Measurements from ENCODE around the gene HOXB5.

Gene HOXB5

GRCh38 chr17:48609759-48610281, 16.2 kb upstream of the HOXB5 start:
- H3K36me3 ChIP-seq (replicated peaks in 1 of 2; ENCODE audit: control insufficient read depth in 2 of 2, insufficient read depth in 2 of 2, low read length in 2 of 2), result no peaks in the 10 kb centered on the region
- H3K27ac ChIP-seq (replicated peaks; ENCODE audit: low read length), result no peak overlapping the region
- peaks cover 5 to 14% of the 10 kb centered on the region in 2 donors for H3K9me3 ChIP-seq (replicated peaks in 1 of 2; ENCODE audit: control insufficient read depth in 2 of 2, insufficient read depth in 1 of 2, low read depth in 1 of 2, low read length in 2 of 2)
- H3K14ac ChIP-seq (ENCODE audit: low read length), result no peak overlapping the region
- WGBS, 2 donors (ENCODE audit: extremely low coverage in 2 of 2, insufficient read length in 2 of 2, insufficient replicate concordance in 1 of 2), result no CpG with 5 or more reads among the region's 15 CpGs
- H4K8ac ChIP-seq (ENCODE audit: low read depth, low read length), result no peak overlapping the region
- H2AFZ ChIP-seq (ENCODE audit: low read length), result peak overlapping the region; percentile 87
- H3K18ac ChIP-seq (ENCODE audit: low read length), result no peak overlapping the region
- H4K91ac ChIP-seq (ENCODE audit: low read depth, low read length, poor library complexity), result no peak overlapping the region
- H3K27me3 ChIP-seq (ENCODE audit: control insufficient read depth in 3 of 3, insufficient read depth in 3 of 3, low read depth in 1 of 3, low read length in 3 of 3), result peaks cover 74 to 98% (median 97%) of the 10 kb centered on the region in 3 experiments
- H3K9ac ChIP-seq (ENCODE audit: low read depth, low read length, poor library complexity), result no peak overlapping the region
- no peak overlapping the region for H3K4ac ChIP-seq (ENCODE audit: low read length)
- no peak overlapping the region for H2AK5ac ChIP-seq (ENCODE audit: low read depth, low read length)
- no peak overlapping the region for H2BK12ac ChIP-seq (ENCODE audit: low read length)
- H3K4me2 ChIP-seq (ENCODE audit: insufficient read depth, low read length, poor library complexity, severe bottlenecking), result no peak overlapping the region
- no peak for DNase-seq (ENCODE audit: low spot score)
- H3K23ac ChIP-seq (ENCODE audit: low read depth, low read length, poor library complexity), result peak overlapping the region; percentile 31
- no peak overlapping the region for H2BK5ac ChIP-seq (ENCODE audit: low read length)
- peaks cover 0 to 3% of the 10 kb centered on the region in 2 donors for H3K4me1 ChIP-seq (ENCODE audit: control insufficient read depth in 2 of 2, insufficient read depth in 1 of 2, low read depth in 1 of 2, low read length in 2 of 2)
- H2BK15ac ChIP-seq (ENCODE audit: low read length), result no peak overlapping the region
- H2BK120ac ChIP-seq (ENCODE audit: low read depth, low read length), result no peak overlapping the region
- H3K79me1 ChIP-seq (ENCODE audit: low read depth, low read length), result no peaks in the 10 kb centered on the region
- H3K4me3 ChIP-seq (ENCODE audit: low read length in 2 of 2), result no peak overlapping the region

GRCh38 chr17:48609033-48609432, 15.5 kb upstream of the HOXB5 start:
- Histone ChIP-seq H2AFZ (ENCODE audit: low read length) (no peak overlapping the region), H3K18ac (ENCODE audit: low read length) (no peak overlapping the region), H3K9me3 (replicated peaks in 1 of 2; ENCODE audit: control insufficient read depth in 2 of 2, insufficient read depth in 1 of 2, low read depth in 1 of 2, low read length in 2 of 2) (peaks cover 8 to 14% of the 10 kb centered on the region in 2 donors), H4K91ac (ENCODE audit: low read depth, low read length, poor library complexity) (no peak overlapping the region), H3K14ac (ENCODE audit: low read length) (no peak overlapping the region), H2BK15ac (ENCODE audit: low read length) (no peak overlapping the region), H3K4ac (ENCODE audit: low read length) (no peak overlapping the region), H3K4me1 (ENCODE audit: control insufficient read depth in 2 of 2, insufficient read depth in 1 of 2, low read depth in 1 of 2, low read length in 2 of 2) (peaks cover 0 to 3% of the 10 kb centered on the region in 2 donors), H3K79me1 (ENCODE audit: low read depth, low read length) (no peaks in the 10 kb centered on the region), H3K36me3 (replicated peaks in 1 of 2; ENCODE audit: control insufficient read depth in 2 of 2, insufficient read depth in 2 of 2, low read length in 2 of 2) (no peaks in the 10 kb centered on the region), H3K9ac (ENCODE audit: low read depth, low read length, poor library complexity) (no peak overlapping the region), H4K8ac (ENCODE audit: low read depth, low read length) (no peak overlapping the region), H2BK12ac (ENCODE audit: low read length) (no peak overlapping the region), H3K27ac (replicated peaks; ENCODE audit: low read length) (no peak overlapping the region), H3K4me2 (ENCODE audit: insufficient read depth, low read length, poor library complexity, severe bottlenecking) (no peak overlapping the region), H3K4me3 (ENCODE audit: low read length in 2 of 2) (no peak overlapping the region), H2BK120ac (ENCODE audit: low read depth, low read length) (no peak overlapping the region), H2BK5ac (ENCODE audit: low read length) (no peak overlapping the region), H3K23ac (ENCODE audit: low read depth, low read length, poor library complexity) (no peak overlapping the region), H2AK5ac (ENCODE audit: low read depth, low read length) (no peak overlapping the region), H3K27me3 (ENCODE audit: control insufficient read depth in 3 of 3, insufficient read depth in 3 of 3, low read depth in 1 of 3, low read length in 3 of 3) (peaks cover 74 to 98% (median 97%) of the 10 kb centered on the region in 3 experiments)
- no peak for DNase-seq (ENCODE audit: low spot score)

- H3K23ac ChIP-seq (ENCODE audit: low read depth, low read length, poor library complexity), result no peak overlapping the region
- H3K4me3 ChIP-seq (ENCODE audit: low read length in 2 of 2), result no peak overlapping the region
- H2BK5ac ChIP-seq (ENCODE audit: low read length), result no peak overlapping the region
- H3K27ac ChIP-seq (replicated peaks; ENCODE audit: low read length), result no peak overlapping the region
- H3K9me3 ChIP-seq (replicated peaks in 1 of 2; ENCODE audit: control insufficient read depth in 2 of 2, insufficient read depth in 1 of 2, low read depth in 1 of 2, low read length in 2 of 2), result peaks cover 8 to 15% of the 10 kb centered on the region in 2 donors
- H3K4me2 ChIP-seq (ENCODE audit: insufficient read depth, low read length, poor library complexity, severe bottlenecking), result no peak overlapping the region
- H3K4me1 ChIP-seq (ENCODE audit: control insufficient read depth in 2 of 2, insufficient read depth in 1 of 2, low read depth in 1 of 2, low read length in 2 of 2), result peaks cover 0 to 3% of the 10 kb centered on the region in 2 donors
- no peak overlapping the region for H3K4ac ChIP-seq (ENCODE audit: low read length)
- H2BK12ac ChIP-seq (ENCODE audit: low read length), result no peak overlapping the region
- no peaks in the 10 kb centered on the region for H3K79me1 ChIP-seq (ENCODE audit: low read depth, low read length)
- H3K36me3 ChIP-seq (replicated peaks in 1 of 2; ENCODE audit: control insufficient read depth in 2 of 2, insufficient read depth in 2 of 2, low read length in 2 of 2), result no peaks in the 10 kb centered on the region
- WGBS, 2 donors (ENCODE audit: extremely low coverage in 2 of 2, insufficient read length in 2 of 2, insufficient replicate concordance in 1 of 2), result no CpG with 5 or more reads among the region's 1 CpG
- H3K27me3 ChIP-seq (ENCODE audit: control insufficient read depth in 3 of 3, insufficient read depth in 3 of 3, low read depth in 1 of 3, low read length in 3 of 3), result peaks cover 73 to 98% (median 97%) of the 10 kb centered on the region in 3 experiments
- no peak overlapping the region for H2AFZ ChIP-seq (ENCODE audit: low read length)
- no peak overlapping the region for H2BK120ac ChIP-seq (ENCODE audit: low read depth, low read length)
- no peak overlapping the region for H3K14ac ChIP-seq (ENCODE audit: low read length)
- no peak overlapping the region for H2BK15ac ChIP-seq (ENCODE audit: low read length)
- DNase-seq (ENCODE audit: low spot score), result no peak
- H3K9ac ChIP-seq (ENCODE audit: low read depth, low read length, poor library complexity), result no peak overlapping the region
- H3K18ac ChIP-seq (ENCODE audit: low read length), result no peak overlapping the region
- no peak overlapping the region for H4K8ac ChIP-seq (ENCODE audit: low read depth, low read length)
- H2AK5ac ChIP-seq (ENCODE audit: low read depth, low read length), result no peak overlapping the region
- H4K91ac ChIP-seq (ENCODE audit: low read depth, low read length, poor library complexity), result no peak overlapping the region
Measured at GRCh38 chr17:48608494-48608834, 14.9 kb upstream of the HOXB5 start.

GRCh38 chr17:48606892-48607614, 13.5 kb upstream of the HOXB5 start:
- Histone ChIP-seq H3K14ac (ENCODE audit: low read length) (no peak overlapping the region), H3K27me3 (ENCODE audit: control insufficient read depth in 3 of 3, insufficient read depth in 3 of 3, low read depth in 1 of 3, low read length in 3 of 3) (peaks cover 69 to 99% (median 97%) of the 10 kb centered on the region in 3 experiments)

More at GRCh38 chr17:48606892-48607614, 13.5 kb upstream of the HOXB5 start:
- H3K4ac ChIP-seq (ENCODE audit: low read length), result no peak overlapping the region
- H3K9me3 ChIP-seq (replicated peaks in 1 of 2; ENCODE audit: control insufficient read depth in 2 of 2, insufficient read depth in 1 of 2, low read depth in 1 of 2, low read length in 2 of 2), result peaks cover 8 to 16% of the 10 kb centered on the region in 2 donors
- H4K8ac ChIP-seq (ENCODE audit: low read depth, low read length), result no peak overlapping the region
- H2BK120ac ChIP-seq (ENCODE audit: low read depth, low read length), result no peak overlapping the region
- H3K4me2 ChIP-seq (ENCODE audit: insufficient read depth, low read length, poor library complexity, severe bottlenecking), result no peak overlapping the region
- no peak overlapping the region for H2BK5ac ChIP-seq (ENCODE audit: low read length)
- no peak overlapping the region for H3K4me3 ChIP-seq (ENCODE audit: low read length in 2 of 2)
- no peak overlapping the region for H3K9ac ChIP-seq (ENCODE audit: low read depth, low read length, poor library complexity)
- no peaks in the 10 kb centered on the region for H3K79me1 ChIP-seq (ENCODE audit: low read depth, low read length)
- no peak overlapping the region for H2BK12ac ChIP-seq (ENCODE audit: low read length)
- no peak overlapping the region for H3K27ac ChIP-seq (replicated peaks; ENCODE audit: low read length)
- H3K23ac ChIP-seq (ENCODE audit: low read depth, low read length, poor library complexity), result no peak overlapping the region
- no peak overlapping the region for H4K91ac ChIP-seq (ENCODE audit: low read depth, low read length, poor library complexity)
- H3K18ac ChIP-seq (ENCODE audit: low read length), result no peak overlapping the region
- no peak for DNase-seq (ENCODE audit: low spot score)
- no peaks in the 10 kb centered on the region for H3K36me3 ChIP-seq (replicated peaks in 1 of 2; ENCODE audit: control insufficient read depth in 2 of 2, insufficient read depth in 2 of 2, low read length in 2 of 2)
- H2AK5ac ChIP-seq (ENCODE audit: low read depth, low read length), result no peak overlapping the region
- H3K4me1 ChIP-seq (ENCODE audit: control insufficient read depth in 2 of 2, insufficient read depth in 1 of 2, low read depth in 1 of 2, low read length in 2 of 2), result no peaks in the 10 kb centered on the region
- no peak overlapping the region for H2AFZ ChIP-seq (ENCODE audit: low read length)
- no CpG with 5 or more reads among the region's 9 CpGs for WGBS, 2 donors (ENCODE audit: extremely low coverage in 2 of 2, insufficient read length in 2 of 2, insufficient replicate concordance in 1 of 2)
- H2BK15ac ChIP-seq (ENCODE audit: low read length), result no peak overlapping the region

Data from neuronal stem cell (in vitro differentiated cells).